GM12878 (cell line): ENCODE results near the gene GIMAP8. TPM values are rescaled to one million over a fixed set of nuclear protein-coding genes. Genes with fewer than 3 reads are reported as not detected.
A peak's percentile ranks its signal among the peaks of the same experiment; 100 is the strongest.

Experiments
- ATF3 ChIP-seq: IDR thresholded peaks from 2 replicates; pipeline ENCODE4 v1.6.1; 2011; ENCODE audit warnings: low read depth, mild to moderate bottlenecking, low read length, moderate library complexity, borderline replicate concordance; ENCODE audit errors: extremely low read depth
- BCLAF1 ChIP-seq: fragments of 450-650 bp; IDR thresholded peaks from 2 replicates; pipeline ENCODE4 v1.6.1; 2017; ENCODE audit warnings: antibody characterized with exemption, mild to moderate bottlenecking, moderate library complexity
- BHLHE40 ChIP-seq, 2 experiments: fragments of 450-650 bp in 1 of 2; IDR thresholded peaks; 2 replicates each; pipeline ENCODE4 v1.6.1; 2011 to 2017; ENCODE audit warnings: low read depth in 2 of 2, borderline replicate concordance in 1 of 2, improper control_type of control experiment in 1 of 2, low read length in 1 of 2, mild to moderate bottlenecking in 1 of 2
- EED ChIP-seq: sonication (generic); IDR thresholded peaks from 2 replicates; pipeline ENCODE4 v1.6.1; 2016; ENCODE audit warnings: antibody characterized with exemption, low read depth
- GABPA ChIP-seq: IDR thresholded peaks from 2 replicates; pipeline ENCODE4 v1.6.1; 2014; ENCODE audit warnings: antibody characterized with exemption, low read depth, mild to moderate bottlenecking, inconsistent platforms
- HCFC1 ChIP-seq: fragments of 150-350 bp; IDR thresholded peaks from 2 replicates; pipeline ENCODE4 v1.6.1; 2014; ENCODE audit warnings: low read length
- NFYB ChIP-seq: IDR thresholded peaks from 2 replicates; pipeline ENCODE4 v1.6.1; 2011; ENCODE audit warnings: low read depth, mild to moderate bottlenecking, low read length, improper control_type of control experiment, moderate library complexity; ENCODE audit not compliant: insufficient read depth
- POLR2AphosphoS2 ChIP-seq: IDR thresholded peaks from 2 replicates; pipeline ENCODE4 v1.6.1; 2011; ENCODE audit warnings: low read depth, mild to moderate bottlenecking, low read length, improper control_type of control experiment, moderate library complexity
- RELA ChIP-seq: fragments of 450-650 bp; IDR thresholded peaks from 2 replicates; pipeline ENCODE4 v1.8.0; 2014; ENCODE audit warnings: borderline replicate concordance; ENCODE audit not compliant: partially characterized antibody
- RELB ChIP-seq: fragments of 450-650 bp; IDR thresholded peaks from 2 replicates; pipeline ENCODE4 v1.6.1; 2017; ENCODE audit warnings: low read depth, mild to moderate bottlenecking, moderate library complexity
- SMC3 ChIP-seq: IDR thresholded peaks from 2 replicates; pipeline ENCODE4 v1.6.1; 2011; ENCODE audit warnings: low read length, improper control_type of control experiment, borderline replicate concordance
- STAT3 ChIP-seq: IDR thresholded peaks from 2 replicates; pipeline ENCODE4 v1.6.1; 2011; ENCODE audit warnings: low read depth, low read length, improper control_type of control experiment
- polyA plus RNA-seq, 11 experiments: library from polyadenylated mRNA; depleted of rRNA in 4 of 11; unstranded in 6 of 11; stranded (reverse) in 5 of 11; fragments of >200 nt; fragmentation: Nextera tagmentation in 4 of 11; fragmentation: Illumina TruSeq in 1 of 11; extraction: Ambion mirVana in 4 of 11; extraction: Trizol in 1 of 11; gene quantifications; 1 replicate in 1 of 11; 2 replicates in 10 of 11; pipeline versions ENCODE4 v1.2.1 to v1.2.3, GENCODE V29; 2011 to 2016; ENCODE audit warnings: inconsistent platforms in 2 of 11, missing spikeins in 2 of 11, low read depth in 1 of 11
- total RNA-seq, 4 experiments: library from RNA; depleted of rRNA in 3 of 4; stranded (reverse); fragments of >200 nt in 3 of 4; fragmentation: Illumina TruSeq in 1 of 4; extraction: Trizol in 1 of 4; gene quantifications; 2 replicates each; pipeline versions ENCODE4 v1.2.1 to v1.2.3, GENCODE V29; 2013 to 2021
- TF ChIP-seq, protein P1 (sequence below): IDR thresholded peaks from 2 replicates; pipeline ENCODE4 v1.6.1; 2012; ENCODE audit warnings: improper control_type of control experiment, low read depth, low read length; ENCODE audit not compliant: insufficient replicate concordance
- TF ChIP-seq, protein P2 (sequence below): fragments of 450-650 bp; IDR thresholded peaks from 2 replicates; pipeline ENCODE4 v1.6.1; 2017; ENCODE audit warnings: mild to moderate bottlenecking

The GIMAP8 gene
- total and polyA plus RNA-seq, 10 of the 15 experiments (the other 5 are each of a cell fraction or from before 2014, with no cell fraction given), result 0.66 to 9.7 (median 4.7) TPM

- TF ChIP-seq BCLAF1, result no peak
- TF ChIP-seq, protein P1, sequence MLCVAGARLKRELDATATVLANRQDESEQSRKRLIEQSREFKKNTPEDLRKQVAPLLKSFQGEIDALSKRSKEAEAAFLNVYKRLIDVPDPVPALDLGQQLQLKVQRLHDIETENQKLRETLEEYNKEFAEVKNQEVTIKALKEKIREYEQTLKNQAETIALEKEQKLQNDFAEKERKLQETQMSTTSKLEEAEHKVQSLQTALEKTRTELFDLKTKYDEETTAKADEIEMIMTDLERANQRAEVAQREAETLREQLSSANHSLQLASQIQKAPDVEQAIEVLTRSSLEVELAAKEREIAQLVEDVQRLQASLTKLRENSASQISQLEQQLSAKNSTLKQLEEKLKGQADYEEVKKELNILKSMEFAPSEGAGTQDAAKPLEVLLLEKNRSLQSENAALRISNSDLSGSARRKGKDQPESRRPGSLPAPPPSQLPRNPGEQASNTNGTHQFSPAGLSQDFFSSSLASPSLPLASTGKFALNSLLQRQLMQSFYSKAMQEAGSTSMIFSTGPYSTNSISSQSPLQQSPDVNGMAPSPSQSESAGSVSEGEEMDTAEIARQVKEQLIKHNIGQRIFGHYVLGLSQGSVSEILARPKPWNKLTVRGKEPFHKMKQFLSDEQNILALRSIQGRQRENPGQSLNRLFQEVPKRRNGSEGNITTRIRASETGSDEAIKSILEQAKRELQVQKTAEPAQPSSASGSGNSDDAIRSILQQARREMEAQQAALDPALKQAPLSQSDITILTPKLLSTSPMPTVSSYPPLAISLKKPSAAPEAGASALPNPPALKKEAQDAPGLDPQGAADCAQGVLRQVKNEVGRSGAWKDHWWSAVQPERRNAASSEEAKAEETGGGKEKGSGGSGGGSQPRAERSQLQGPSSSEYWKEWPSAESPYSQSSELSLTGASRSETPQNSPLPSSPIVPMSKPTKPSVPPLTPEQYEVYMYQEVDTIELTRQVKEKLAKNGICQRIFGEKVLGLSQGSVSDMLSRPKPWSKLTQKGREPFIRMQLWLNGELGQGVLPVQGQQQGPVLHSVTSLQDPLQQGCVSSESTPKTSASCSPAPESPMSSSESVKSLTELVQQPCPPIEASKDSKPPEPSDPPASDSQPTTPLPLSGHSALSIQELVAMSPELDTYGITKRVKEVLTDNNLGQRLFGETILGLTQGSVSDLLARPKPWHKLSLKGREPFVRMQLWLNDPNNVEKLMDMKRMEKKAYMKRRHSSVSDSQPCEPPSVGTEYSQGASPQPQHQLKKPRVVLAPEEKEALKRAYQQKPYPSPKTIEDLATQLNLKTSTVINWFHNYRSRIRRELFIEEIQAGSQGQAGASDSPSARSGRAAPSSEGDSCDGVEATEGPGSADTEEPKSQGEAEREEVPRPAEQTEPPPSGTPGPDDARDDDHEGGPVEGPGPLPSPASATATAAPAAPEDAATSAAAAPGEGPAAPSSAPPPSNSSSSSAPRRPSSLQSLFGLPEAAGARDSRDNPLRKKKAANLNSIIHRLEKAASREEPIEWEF, result no peak
- TF ChIP-seq ATF3, result no peak
- no peak for TF ChIP-seq POLR2AphosphoS2
- no peak for TF ChIP-seq NFYB
- TF ChIP-seq GABPA, result no peak
- TF ChIP-seq, protein P2, sequence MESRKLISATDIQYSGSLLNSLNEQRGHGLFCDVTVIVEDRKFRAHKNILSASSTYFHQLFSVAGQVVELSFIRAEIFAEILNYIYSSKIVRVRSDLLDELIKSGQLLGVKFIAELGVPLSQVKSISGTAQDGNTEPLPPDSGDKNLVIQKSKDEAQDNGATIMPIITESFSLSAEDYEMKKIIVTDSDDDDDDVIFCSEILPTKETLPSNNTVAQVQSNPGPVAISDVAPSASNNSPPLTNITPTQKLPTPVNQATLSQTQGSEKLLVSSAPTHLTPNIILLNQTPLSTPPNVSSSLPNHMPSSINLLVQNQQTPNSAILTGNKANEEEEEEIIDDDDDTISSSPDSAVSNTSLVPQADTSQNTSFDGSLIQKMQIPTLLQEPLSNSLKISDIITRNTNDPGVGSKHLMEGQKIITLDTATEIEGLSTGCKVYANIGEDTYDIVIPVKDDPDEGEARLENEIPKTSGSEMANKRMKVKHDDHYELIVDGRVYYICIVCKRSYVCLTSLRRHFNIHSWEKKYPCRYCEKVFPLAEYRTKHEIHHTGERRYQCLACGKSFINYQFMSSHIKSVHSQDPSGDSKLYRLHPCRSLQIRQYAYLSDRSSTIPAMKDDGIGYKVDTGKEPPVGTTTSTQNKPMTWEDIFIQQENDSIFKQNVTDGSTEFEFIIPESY, result no peak
- peak; percentile 92 for TF ChIP-seq SMC3
- TF ChIP-seq RELB, result 0 out of 2 replicates have a peak, but pooled peaks have one; percentile 18
- TF ChIP-seq RELA, result no peak
- TF ChIP-seq BHLHE40 (IDR thresholded peaks at IDR 0.05; ENCODE audit: borderline replicate concordance in 1 of 2, low read depth in 2 of 2, low read length in 1 of 2), result 0 out of 4 replicates have a peak, but pooled peaks of 1 of the 2 experiments have one; percentile 25
- TF ChIP-seq HCFC1, result no peak
- no peak for TF ChIP-seq STAT3
- TF ChIP-seq EED, result no peak
These were observed 29.3 kb upstream of the GIMAP8 start (continued) for GRCh38 chr7:150420987-150421674.
